CD14-positive monocyte (primary cell): ENCODE results near the gene ELANE. TPM values are rescaled to one million over a fixed set of nuclear protein-coding genes. Genes with fewer than 3 reads are reported as not detected.
A peak's percentile ranks its signal among the peaks of the same experiment; 100 is the strongest.

Source experiments
- DNase-seq, 3 donors: peaks; one replicate each; pipeline ENCODE4 v3.0.0-alpha.2; 2011 to 2022
- H2AFZ ChIP-seq: 2 replicates; pipeline ENCODE4 v1.6.0; 2012; ENCODE audit warnings: mild to moderate bottlenecking, low read depth, low read length, inconsistent platforms; ENCODE audit not compliant: insufficient read depth, poor library complexity, severe bottlenecking
- H3K27ac ChIP-seq, 2 donors: 1 replicate in 1 of 2; 2 replicates in 1 of 2; pipeline ENCODE4 v1.5.1; 2012 to 2013; ENCODE audit warnings: low read length in 2 of 2, control low read depth in 1 of 2, inconsistent platforms in 1 of 2, low read depth in 1 of 2, mild to moderate bottlenecking in 1 of 2
- H3K27me3 ChIP-seq, 2 donors: one replicate each; pipeline versions ENCODE4 v1.6.0 to v1.6.1; 2011 to 2013; ENCODE audit warnings: low read length in 2 of 2; ENCODE audit not compliant: control insufficient read depth in 2 of 2, insufficient read depth in 2 of 2
- H3K36me3 ChIP-seq, 2 donors: replicated peaks in 1 of 2; 1 replicate in 1 of 2; 2 replicates in 1 of 2; pipeline versions ENCODE4 v1.5.1 to v1.6.1; 2012 to 2013; ENCODE audit warnings: low read length in 2 of 2, control low read depth in 1 of 2, inconsistent platforms in 1 of 2, mild to moderate bottlenecking in 1 of 2; ENCODE audit not compliant: insufficient read depth in 2 of 2, control insufficient read depth in 1 of 2
- H3K4me1 ChIP-seq, 2 donors: 1 replicate in 1 of 2; 2 replicates in 1 of 2; pipeline versions ENCODE4 v1.5.1 to v1.6.1; 2012 to 2013; ENCODE audit warnings: low read length in 2 of 2, control low read depth in 1 of 2, inconsistent platforms in 1 of 2, mild to moderate bottlenecking in 1 of 2, moderate library complexity in 1 of 2; ENCODE audit not compliant: insufficient read depth in 2 of 2, control insufficient read depth in 1 of 2
- H3K4me2 ChIP-seq: replicated peaks from 2 replicates; pipeline ENCODE3; 2012; ENCODE audit warnings: low read length, moderate library complexity, mild to moderate bottlenecking; ENCODE audit not compliant: poor library complexity, severe bottlenecking; ENCODE audit errors: extremely low read depth
- H3K4me3 ChIP-seq, 3 experiments: fragments of 200-600 bp in 1 of 3; sonication (generic) in 1 of 3; replicated peaks in 1 of 3; 1 replicate in 2 of 3; 2 replicates in 1 of 3; pipeline ENCODE4 v1.5.1; 2011 to 2013; ENCODE audit warnings: low read length in 3 of 3, mild to moderate bottlenecking in 3 of 3, control low read depth in 2 of 3, low read depth in 2 of 3, inconsistent platforms in 1 of 3, moderate library complexity in 1 of 3
- H3K79me2 ChIP-seq: 2 replicates; pipeline ENCODE4 v1.6.0; 2012; ENCODE audit warnings: mild to moderate bottlenecking, control low read depth, inconsistent platforms, low read length, moderate library complexity; ENCODE audit not compliant: insufficient read depth
- H3K9ac ChIP-seq: 2 replicates; pipeline ENCODE4 v1.6.0; 2017; ENCODE audit warnings: low read length, mild to moderate bottlenecking; ENCODE audit not compliant: insufficient read depth, poor library complexity, severe bottlenecking
- H3K9me3 ChIP-seq, 2 donors: replicated peaks in 1 of 2; 1 replicate in 1 of 2; 2 replicates in 1 of 2; pipeline versions ENCODE4 v1.5.1 to v1.6.1; 2012 to 2013; ENCODE audit warnings: low read length in 2 of 2, control low read depth in 1 of 2; ENCODE audit not compliant: control insufficient read depth in 1 of 2, insufficient read depth in 1 of 2
- H4K20me1 ChIP-seq: 2 replicates; pipeline ENCODE4 v1.6.0; 2012; ENCODE audit warnings: mild to moderate bottlenecking, low read length, control low read depth, moderate library complexity; ENCODE audit not compliant: insufficient read depth
- H3K27ac Mint-ChIP-seq, 7 donors: one replicate each; pipeline ENCODE4 v1.8.0; 2020; ENCODE audit warnings: mild to moderate bottlenecking in 7 of 7, mixed read lengths in 7 of 7, moderate library complexity in 6 of 7, inconsistent platforms in 2 of 7
- H3K27me3 Mint-ChIP-seq, 3 donors: one replicate each; pipeline ENCODE4 v1.8.0; 2021 to 2022; ENCODE audit warnings: low read depth in 3 of 3, mild to moderate bottlenecking in 3 of 3, mixed read lengths in 3 of 3, moderate library complexity in 3 of 3, inconsistent platforms in 1 of 3
- H3K36me3 Mint-ChIP-seq, 2 donors: one replicate each; pipeline ENCODE4 v1.8.0; 2020; ENCODE audit warnings: mixed read lengths in 2 of 2, inconsistent platforms in 1 of 2, mild to moderate bottlenecking in 1 of 2
- H3K4me1 Mint-ChIP-seq: one replicate; pipeline ENCODE4 v1.8.0; 2020; ENCODE audit warnings: mild to moderate bottlenecking, mixed read lengths
- H3K4me3 Mint-ChIP-seq, 2 donors: one replicate each; pipeline ENCODE4 v1.8.0; 2020; ENCODE audit warnings: mild to moderate bottlenecking in 2 of 2, mixed read lengths in 2 of 2, moderate library complexity in 1 of 2
- H3K9me3 Mint-ChIP-seq, 7 donors: one replicate each; pipeline ENCODE4 v1.8.0; 2020 to 2022; ENCODE audit warnings: mixed read lengths in 7 of 7, mild to moderate bottlenecking in 6 of 7, moderate library complexity in 6 of 7, inconsistent platforms in 2 of 7
- WGBS: methylation state at CpG from one replicate; pipeline ENCODE4 v1.1.5; 2013; ENCODE audit warnings: missing lambda C conversion rate; ENCODE audit not compliant: insufficient coverage; 5-methylcytosine and 5-hydroxymethylcytosine counted together
- intact Hi-C, 2 donors: fragments of 100-400 bp; cut with micrococcal nuclease; formaldehyde crosslinking; loops; one replicate each; pipeline versions ENCODE4 v1.15.0 to v1.15.1; 2023
- polyA plus RNA-seq, 3 donors: library from polyadenylated mRNA; depleted of rRNA in 1 of 3; unstranded in 2 of 3; stranded (reverse) in 1 of 3; fragments of 300-500 nt in 2 of 3; fragments of >200 nt in 1 of 3; fragmentation: Illumina TruSeq in 2 of 3; gene quantifications; 1 replicate in 2 of 3; 2 replicates in 1 of 3; pipeline ENCODE4 v1.2.3, GENCODE V29; 2012 to 2021
- TF ChIP-seq, protein P1 (sequence below): fragments of 200-600 bp; IDR thresholded peaks from one replicate; pipeline ENCODE4 v1.8.0; 2022; ENCODE audit warnings: antibody characterized with exemption, mild to moderate bottlenecking

ELANE gene
- polyA plus RNA-seq, 3 donors, result 0.61 to 2.0 (median 1.3) TPM

- peak overlapping the region in 4 of 7 donors; percentile 5 to 65 (median 64) for H3K27ac Mint-ChIP-seq
- H3K9ac ChIP-seq, result peak overlapping the region; percentile 21
- H3K27me3 Mint-ChIP-seq, result peaks cover 3 to 7% (median 5%) of the 10 kb centered on the region in 3 donors
- TF ChIP-seq, protein P1, sequence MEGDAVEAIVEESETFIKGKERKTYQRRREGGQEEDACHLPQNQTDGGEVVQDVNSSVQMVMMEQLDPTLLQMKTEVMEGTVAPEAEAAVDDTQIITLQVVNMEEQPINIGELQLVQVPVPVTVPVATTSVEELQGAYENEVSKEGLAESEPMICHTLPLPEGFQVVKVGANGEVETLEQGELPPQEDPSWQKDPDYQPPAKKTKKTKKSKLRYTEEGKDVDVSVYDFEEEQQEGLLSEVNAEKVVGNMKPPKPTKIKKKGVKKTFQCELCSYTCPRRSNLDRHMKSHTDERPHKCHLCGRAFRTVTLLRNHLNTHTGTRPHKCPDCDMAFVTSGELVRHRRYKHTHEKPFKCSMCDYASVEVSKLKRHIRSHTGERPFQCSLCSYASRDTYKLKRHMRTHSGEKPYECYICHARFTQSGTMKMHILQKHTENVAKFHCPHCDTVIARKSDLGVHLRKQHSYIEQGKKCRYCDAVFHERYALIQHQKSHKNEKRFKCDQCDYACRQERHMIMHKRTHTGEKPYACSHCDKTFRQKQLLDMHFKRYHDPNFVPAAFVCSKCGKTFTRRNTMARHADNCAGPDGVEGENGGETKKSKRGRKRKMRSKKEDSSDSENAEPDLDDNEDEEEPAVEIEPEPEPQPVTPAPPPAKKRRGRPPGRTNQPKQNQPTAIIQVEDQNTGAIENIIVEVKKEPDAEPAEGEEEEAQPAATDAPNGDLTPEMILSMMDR, result no peak
- intact Hi-C loops, result no loop called here
- no peak for DNase-seq
- H3K36me3 ChIP-seq, result no peaks in the 10 kb centered on the region
- H4K20me1 ChIP-seq, result no peaks in the 10 kb centered on the region
- H3K4me1 Mint-ChIP-seq, result peaks cover 54% of the 10 kb centered on the region
- H3K9me3 Mint-ChIP-seq, result no peaks in the 10 kb centered on the region
- peak overlapping the region in 2 of 3 experiments; percentile 17 to 60 for H3K4me3 ChIP-seq
- 0% methylated on average over 11 of the region's 12 CpGs for WGBS
- peaks cover 60 to 63% of the 10 kb centered on the region in 2 donors for H3K4me1 ChIP-seq
- H3K27ac ChIP-seq, result no peak overlapping the region
- H2AFZ ChIP-seq, result peak overlapping the region; percentile 61
- peak overlapping the region; percentile 69 for H3K4me2 ChIP-seq
- H3K36me3 Mint-ChIP-seq, result no peaks in the 10 kb centered on the region
- H3K79me2 ChIP-seq, result peaks cover 66% of the 10 kb centered on the region
- peak overlapping the region; percentile 68 to 83 for H3K4me3 Mint-ChIP-seq
- no peaks in the 10 kb centered on the region for H3K27me3 ChIP-seq
- H3K9me3 ChIP-seq, result no peaks in the 10 kb centered on the region
These were observed 28.5 kb upstream of the ELANE start for GRCh38 chr19:823565-824121.

- no peaks in the 10 kb centered on the region for H3K36me3 Mint-ChIP-seq
- H3K27ac Mint-ChIP-seq, result peak overlapping the region; percentile 53 to 92 (median 82)
- Histone ChIP-seq H3K27ac (peak overlapping the region in 1 of 2 donors; percentile 52), H3K9me3 (no peaks in the 10 kb centered on the region), H3K27me3 (no peaks in the 10 kb centered on the region), H4K20me1 (no peaks in the 10 kb centered on the region), H3K4me3 (peak overlapping the region in 1 of 3 experiments; percentile 52), H3K79me2 (peaks cover 78% of the 10 kb centered on the region), H2AFZ (peak overlapping the region; percentile 56), H3K36me3 (no peaks in the 10 kb centered on the region), H3K4me2 (peak overlapping the region; percentile 67), H3K9ac (peak overlapping the region; percentile 1), H3K4me1 (peaks cover 69 to 76% of the 10 kb centered on the region in 2 donors)
- peaks cover 3 to 7% (median 4%) of the 10 kb centered on the region in 3 donors for H3K27me3 Mint-ChIP-seq
- intact Hi-C loops, result no loop called here
- no peaks in the 10 kb centered on the region for H3K9me3 Mint-ChIP-seq
- WGBS, result 9% methylated on average over 8 of the region's 15 CpGs
- H3K4me1 Mint-ChIP-seq, result peaks cover 63% of the 10 kb centered on the region
- TF ChIP-seq, protein P1, result no peak
- peak overlapping the region; percentile 70 to 91 for H3K4me3 Mint-ChIP-seq
- DNase-seq, result peak; percentile 61 to 73 (median 65)
These were observed 27.2 kb upstream of the ELANE start for GRCh38 chr19:824885-825284.
